HEK293T (cell line): ENCODE measurements around the gene NOC2L.

Experiments used
- CTCF ChIA-PET: fragments of 350-600 bp; formaldehyde crosslinking; extraction: SDS; loops from one replicate; lab custom pipeline; 2021; ENCODE audit warnings: antibody characterized with exemption, inconsistent platforms; lab: Yijun Ruan, JAX
- POLR2A ChIA-PET: fragments of 350-600 bp; formaldehyde crosslinking; extraction: SDS; loops from one replicate; lab custom pipeline; 2020; ENCODE audit warnings: antibody characterized with exemption, inconsistent platforms; lab: Yijun Ruan, JAX
- DNase-seq: peaks from one replicate; pipeline ENCODE4 v3.0.0; 2012; ENCODE audit warnings: mixed read lengths; ENCODE audit errors: extremely low spot score
- ARNT ChIP-seq: fragments of 450-650 bp; IDR thresholded peaks from 2 replicates; pipeline ENCODE4 v1.6.1; 2017; ENCODE audit warnings: mild to moderate bottlenecking
- BHLHE40 ChIP-seq: fragments of 450-650 bp; IDR thresholded peaks from 2 replicates; pipeline ENCODE4 v1.6.1; 2016; ENCODE audit warnings: mild to moderate bottlenecking, moderate library complexity, borderline replicate concordance
- CTBP1 ChIP-seq: fragments of 450-650 bp; IDR thresholded peaks from 2 replicates; pipeline ENCODE4 v1.6.1; 2016; ENCODE audit warnings: borderline replicate concordance
- ELF4 ChIP-seq: fragments of 450-650 bp; IDR thresholded peaks from 2 replicates; pipeline ENCODE4 v1.6.1; 2017; ENCODE audit warnings: antibody characterized with exemption
- FOXA1 ChIP-seq: fragments of 450-650 bp; IDR thresholded peaks from 2 replicates; pipeline ENCODE4 v1.6.1; 2016; ENCODE audit warnings: mild to moderate bottlenecking
- FOXK2 ChIP-seq: fragments of 450-650 bp; IDR thresholded peaks from 2 replicates; pipeline ENCODE4 v1.6.1; 2016; ENCODE audit warnings: mild to moderate bottlenecking
- FOXM1 ChIP-seq: fragments of 450-650 bp; IDR thresholded peaks from 2 replicates; pipeline ENCODE4 v1.6.1; 2017; ENCODE audit warnings: mild to moderate bottlenecking, borderline replicate concordance
- HDGF ChIP-seq: fragments of 450-650 bp; IDR thresholded peaks from 2 replicates; pipeline ENCODE4 v1.6.1; 2017; ENCODE audit warnings: antibody characterized with exemption, borderline replicate concordance
- L3MBTL2 ChIP-seq: fragments of 450-650 bp; conservative IDR thresholded peaks from 2 replicates; pipeline ENCODE4 v1.6.1; 2016; ENCODE audit warnings: mild to moderate bottlenecking
- LEF1 ChIP-seq: fragments of 450-650 bp; IDR thresholded peaks from 2 replicates; pipeline ENCODE4 v1.6.1; 2017; ENCODE audit warnings: mild to moderate bottlenecking, borderline replicate concordance
- NFRKB ChIP-seq: fragments of 450-650 bp; IDR thresholded peaks from 2 replicates; pipeline ENCODE4 v1.6.1; 2016; ENCODE audit warnings: mild to moderate bottlenecking, moderate library complexity
- PKNOX1 ChIP-seq: fragments of 450-650 bp; IDR thresholded peaks from 2 replicates; pipeline ENCODE4 v1.6.1; 2016
- SP1 ChIP-seq: fragments of 450-650 bp; IDR thresholded peaks from 2 replicates; pipeline ENCODE4 v1.6.1; 2017
- SUZ12 ChIP-seq: fragments of 450-650 bp; IDR thresholded peaks from 2 replicates; pipeline ENCODE4 v1.6.1; 2016; ENCODE audit warnings: mild to moderate bottlenecking
- TARDBP ChIP-seq: fragments of 450-650 bp; IDR thresholded peaks from 2 replicates; pipeline ENCODE4 v1.6.1; 2016
- ZNF384 ChIP-seq: fragments of 450-650 bp; IDR thresholded peaks from 2 replicates; pipeline ENCODE4 v1.6.1; 2016

The NOC2L gene

DNA sequence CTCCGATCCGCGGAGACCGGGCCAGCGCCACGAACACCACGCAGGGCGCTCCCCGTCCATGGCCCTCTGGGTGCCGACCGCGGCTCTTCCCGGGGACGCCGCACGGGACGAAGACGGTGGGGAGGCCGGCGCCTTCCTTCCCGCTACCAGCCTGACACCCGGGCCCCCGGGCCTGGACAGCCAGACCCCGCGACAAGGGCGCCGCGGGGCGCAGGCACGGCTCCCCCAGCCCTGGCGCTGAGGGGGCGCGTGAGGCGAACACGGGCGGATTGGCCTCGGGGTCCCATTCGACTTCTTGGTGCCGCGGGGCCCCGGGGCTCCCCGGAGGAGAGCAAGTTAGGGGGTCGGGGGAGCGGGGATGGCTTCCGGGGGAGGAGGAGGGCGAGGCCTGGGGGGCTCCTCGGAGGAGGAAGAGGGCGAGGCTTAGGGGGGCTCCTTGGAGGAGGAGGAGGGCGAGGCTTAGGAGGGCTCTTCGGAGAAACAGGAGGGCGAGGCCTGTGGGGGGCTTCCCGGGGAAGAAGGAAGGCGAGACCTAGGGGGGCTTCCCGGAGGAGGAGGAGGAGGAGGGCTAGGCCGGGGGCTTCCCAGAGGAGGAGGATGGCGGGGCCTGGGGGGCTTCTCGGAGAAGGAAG, 791 bp upstream of the NOC2L start:
- no peak for DNase-seq
- ChIA-PET POLR2A (interaction anchor here (0.8 to 1.8 kb wide), 5 partner anchors 16 to 38 kb away, joined by 3 to 7 read pairs (median 4); no protein-coding TSS in a partner anchor), CTCF (no interaction called here)
- TF ChIP-seq ELF4 = no peak
- no peak for TF ChIP-seq FOXM1
- TF ChIP-seq SUZ12 = no peak
- TF ChIP-seq HDGF = no peak
- no peak for TF ChIP-seq CTBP1
- no peak for TF ChIP-seq LEF1
- TF ChIP-seq BHLHE40 = no peak
- TF ChIP-seq L3MBTL2 = no peak

GRCh38 chr1:956636-957035, 2.4 kb downstream of the NOC2L start:
- POLR2A ChIA-PET = interaction anchor here (1.1 kb wide), 1 partner anchor 11 kb away, joined by 3 read pairs; no protein-coding TSS in a partner anchor
- CTCF ChIA-PET = no interaction called here
- DNase-seq = no peak
- TF ChIP-seq HDGF (no peak), NFRKB (no peak), L3MBTL2 (no peak), FOXK2 (no peak), ARNT (no peak), TARDBP (no peak), SUZ12 (no peak), CTBP1 (no peak), BHLHE40 (no peak)

DNA sequence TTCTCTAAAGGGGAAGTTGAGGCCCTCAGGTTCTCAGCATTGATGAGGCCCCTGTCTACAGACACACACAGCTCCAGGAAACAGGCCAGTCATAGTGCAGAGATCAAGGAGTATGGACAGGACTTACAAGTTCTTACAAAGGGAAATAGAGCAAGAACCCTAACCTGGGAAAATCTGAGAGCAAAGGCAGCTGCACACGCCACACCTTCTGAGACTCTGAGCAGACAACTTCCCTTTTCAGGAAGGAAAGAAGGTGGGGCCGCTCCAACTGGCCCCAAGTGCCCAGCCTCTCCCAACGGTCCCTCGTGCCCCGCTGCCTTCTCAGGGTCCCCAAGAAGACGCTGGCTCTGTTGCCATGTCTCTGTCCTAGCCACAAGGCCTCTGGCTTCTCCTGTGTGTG, 3.6 kb downstream of the NOC2L start:
- ChIA-PET POLR2A (interaction anchor here (1.1 to 2.0 kb wide), 3 partner anchors 12 to 17 kb away, joined by 3 to 10 read pairs (median 7); no protein-coding TSS in a partner anchor), CTCF (no interaction called here)
- DNase-seq = no peak
- TF ChIP-seq ELF4 = no peak
- no peak for TF ChIP-seq LEF1
- no peak for TF ChIP-seq NFRKB
- TF ChIP-seq FOXM1 = no peak
- no peak for TF ChIP-seq TARDBP
- TF ChIP-seq HDGF = no peak
- no peak for TF ChIP-seq CTBP1
- TF ChIP-seq SP1 = no peak
- no peak for TF ChIP-seq PKNOX1
- TF ChIP-seq FOXK2 = no peak
- no peak for TF ChIP-seq SUZ12
- no peak for TF ChIP-seq ARNT
- no peak for TF ChIP-seq ZNF384

DNA sequence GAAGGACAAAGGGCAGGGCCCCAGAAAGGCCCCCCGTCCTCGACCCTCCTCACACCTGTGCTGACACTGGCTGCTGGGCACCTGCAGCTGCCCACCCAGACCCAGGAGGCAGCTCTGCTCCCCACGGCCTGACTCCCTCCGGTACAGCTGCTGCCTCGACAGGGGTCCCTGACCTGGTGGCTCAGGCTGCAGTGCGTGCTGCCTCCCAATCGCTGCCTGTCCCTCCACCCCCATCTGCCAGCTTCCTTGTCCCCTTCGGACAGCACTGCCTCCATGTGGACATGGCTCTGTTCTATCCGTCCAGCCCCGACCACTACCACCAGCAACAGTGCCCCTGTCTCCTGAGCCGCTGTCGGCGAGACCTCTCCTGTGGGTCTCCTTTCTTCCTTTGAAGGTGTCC, 4.1 kb downstream of the NOC2L start:
- ChIA-PET POLR2A (interaction anchor here (1.8 to 2.0 kb wide), 2 partner anchors 13 to 16 kb away, joined by 7 to 10 read pairs; no protein-coding TSS in a partner anchor), CTCF (no interaction called here)
- DNase-seq = no peak
- TF ChIP-seq SUZ12 (no peak), LEF1 (no peak), FOXM1 (no peak), TARDBP (no peak), ELF4 (no peak), BHLHE40 (no peak), NFRKB (no peak), ARNT (no peak), SP1 (no peak), HDGF (no peak), FOXK2 (no peak), ZNF384 (no peak), FOXA1 (no peak), L3MBTL2 (no peak), CTBP1 (no peak), PKNOX1 (no peak)

GRCh38 chr1:953524-954320, 5.3 kb downstream of the NOC2L start:
- ChIA-PET POLR2A (interaction anchor here (1.8 to 2.0 kb wide), 2 partner anchors 12 to 15 kb away, joined by 7 to 10 read pairs; no protein-coding TSS in a partner anchor), CTCF (no interaction called here)
- no peak for TF ChIP-seq FOXA1
- TF ChIP-seq NFRKB = no peak
- DNase-seq = no peak

GRCh38 chr1:952603-953002, 6.5 kb downstream of the NOC2L start:
- TF ChIP-seq CTBP1 (no peak), BHLHE40 (no peak), ZNF384 (no peak), LEF1 (no peak), L3MBTL2 (no peak), ARNT (no peak), TARDBP (no peak), NFRKB (no peak), PKNOX1 (no peak)
- no peak for DNase-seq
- ChIA-PET CTCF (interaction anchor here (1.2 kb wide), 1 partner anchor 48 kb away, joined by 3 read pairs; no protein-coding TSS in a partner anchor), POLR2A (no interaction called here)
